Uterus (tissue), 4 donors: Measurements from ENCODE around the gene CPNE9. TPM values are rescaled to one million over a fixed set of nuclear protein-coding genes. Genes with fewer than 3 reads are reported as not detected.

Experiments used
- DNase-seq, 2 donors: peaks; one replicate each; pipeline ENCODE4 v3.0.0-alpha.2; 2019 to 2020
- H3K27ac ChIP-seq, 2 donors: fragments of 200-600 bp; sonication (generic); 1 replicate in 1 of 2; 2 replicates in 1 of 2; pipeline ENCODE4 v1.5.1; 2016 to 2018
- H3K27me3 ChIP-seq, 2 donors: fragments of 200-600 bp; sonication (generic); one replicate each; pipeline ENCODE4 v1.5.1; 2018 to 2019; ENCODE audit warnings: control low read depth in 1 of 2
- H3K36me3 ChIP-seq, 2 donors: fragments of 200-600 bp; sonication (generic); one replicate each; pipeline ENCODE4 v1.5.1; 2019; ENCODE audit warnings: control low read depth in 1 of 2
- H3K4me1 ChIP-seq, 2 donors: fragments of 200-600 bp; sonication (generic); one replicate each; pipeline ENCODE4 v1.5.1; 2018 to 2019; ENCODE audit warnings: control low read depth in 1 of 2
- H3K4me3 ChIP-seq, 2 donors: fragments of 200-600 bp; sonication (generic); 1 replicate in 1 of 2; 2 replicates in 1 of 2; pipeline ENCODE4 v1.5.1; 2018 to 2019; ENCODE audit warnings: mild to moderate bottlenecking in 1 of 2
- H3K9me3 ChIP-seq, 2 donors: fragments of 200-600 bp; sonication (generic); one replicate each; pipeline ENCODE4 v1.5.1; 2019; ENCODE audit warnings: control low read depth in 1 of 2
- CTCF ChIP-seq, 4 experiments: fragments of 200-600 bp in 2 of 4; fragments of 450-650 bp in 2 of 4; sonication (generic) in 2 of 4; IDR thresholded peaks; one replicate each; pipeline ENCODE4 v1.5.1; 2016 to 2019; ENCODE audit warnings: antibody characterized with exemption in 4 of 4, mild to moderate bottlenecking in 2 of 4, moderate library complexity in 1 of 4
- POLR2A ChIP-seq, 2 donors: fragments of 450-650 bp; IDR thresholded peaks; one replicate each; pipeline ENCODE4 v1.6.1; 2016; ENCODE audit warnings: antibody characterized with exemption in 2 of 2, mild to moderate bottlenecking in 1 of 2, moderate library complexity in 1 of 2
- intact Hi-C: fragments of 100-400 bp; cut with DNase I; formaldehyde crosslinking; loops from one replicate; pipeline ENCODE4 v1.15.1; 2023; ENCODE audit warnings: low total_unique reads
- total RNA-seq, 4 donors: library from RNA; depleted of rRNA in 3 of 4; stranded (reverse); fragments of >200 nt in 3 of 4; gene quantifications; one replicate each; pipeline versions ENCODE4 v1.1.0 to v1.2.4, GENCODE V29; 2014 to 2023
- donor health status: DM: yes; HTN: yes; CAD: no.

Gene CPNE9
- not detected for total RNA-seq

- peak within 1 kb of the TSS in 1 of 2 donors; percentile 9 for H3K4me3 ChIP-seq
- no peak for DNase-seq
- H3K4me1 ChIP-seq = peaks cover 0 to 8% of the 10 kb centered on the region in 2 donors
- TF ChIP-seq POLR2A (IDR thresholded peaks at IDR 0.05) (no peak), CTCF (IDR thresholded peaks at IDR 0.05) (no peak)
- H3K9me3 ChIP-seq = no peaks in the 10 kb centered on the region
- no peaks in the 10 kb centered on the region for H3K36me3 ChIP-seq
- no peak within 1 kb of the TSS for H3K27ac ChIP-seq
- intact Hi-C loops = no loop called here
- H3K27me3 ChIP-seq = peaks cover 0 to 5% of the 10 kb centered on the region in 2 donors
These were observed at the start of gene CPNE9 for GRCh38 chr3:9703736-9704346. CPNE9 (plus strand) TSS chr3:9703833; CDS start chr3:9703997, 164 bp downstream.

- Histone ChIP-seq H3K27ac (no peak overlapping the region), H3K27me3 (no peaks in the 10 kb centered on the region), H3K4me3 (no peak overlapping the region), H3K36me3 (no peaks in the 10 kb centered on the region), H3K4me1 (no peaks in the 10 kb centered on the region), H3K9me3 (no peaks in the 10 kb centered on the region)
- DNase-seq = no peak
- intact Hi-C loops = no loop called here
- no peak for TF ChIP-seq CTCF (IDR thresholded peaks at IDR 0.05)
- no peak for TF ChIP-seq POLR2A (IDR thresholded peaks at IDR 0.05)
These were observed 43.8 kb upstream of the CPNE9 start for GRCh38 chr3:9659849-9660248.

- Histone ChIP-seq H3K4me3 (no peak overlapping the region), H3K36me3 (no peaks in the 10 kb centered on the region), H3K27ac (no peak overlapping the region), H3K9me3 (no peaks in the 10 kb centered on the region), H3K27me3 (no peaks in the 10 kb centered on the region), H3K4me1 (no peaks in the 10 kb centered on the region)
- TF ChIP-seq POLR2A (IDR thresholded peaks at IDR 0.05) (no peak), CTCF (IDR thresholded peaks at IDR 0.05) (no peak)
- intact Hi-C loops = no loop called here
- DNase-seq = no peak
These were observed 42.7 kb upstream of the CPNE9 start for GRCh38 chr3:9660972-9661371.

GRCh38 chr3:9664119-9664751, 39.4 kb upstream of the CPNE9 start:
- Histone ChIP-seq H3K9me3 (no peaks in the 10 kb centered on the region), H3K4me3 (no peak overlapping the region), H3K27me3 (no peaks in the 10 kb centered on the region), H3K27ac (no peak overlapping the region), H3K36me3 (no peaks in the 10 kb centered on the region), H3K4me1 (peaks cover 0 to under 1% of the 10 kb centered on the region in 2 donors)
- no peak for DNase-seq
- intact Hi-C loops = no loop called here
- no peak for TF ChIP-seq CTCF (IDR thresholded peaks at IDR 0.05)
- no peak for TF ChIP-seq POLR2A (IDR thresholded peaks at IDR 0.05)

- no peaks in the 10 kb centered on the region for H3K9me3 ChIP-seq
- peaks cover 0 to 5% of the 10 kb centered on the region in 2 donors for H3K4me1 ChIP-seq
- H3K27ac ChIP-seq = no peak overlapping the region
- no peak overlapping the region for H3K4me3 ChIP-seq
- no peaks in the 10 kb centered on the region for H3K36me3 ChIP-seq
- DNase-seq = no peak
- no peaks in the 10 kb centered on the region for H3K27me3 ChIP-seq
- intact Hi-C loops = no loop called here
- no peak for TF ChIP-seq CTCF (IDR thresholded peaks at IDR 0.05)
- TF ChIP-seq POLR2A (IDR thresholded peaks at IDR 0.05) = no peak
These were observed 36.8 kb upstream of the CPNE9 start for GRCh38 chr3:9666704-9667445.
